Activated CD4-positive, alpha-beta T cell treated with anti-CD3 and anti-CD28 coated beads for 48 hours (primary cell): ENCODE results near the gene OLFML2B.
"Not testable (repeated sequence)": the region's sequence is repeated elsewhere in the genome, so short reads cannot be mapped to it uniquely, and the experiment has no call there.

Source experiments
- DNase-seq: peaks from one replicate; pipeline ENCODE4 v3.0.0-alpha.2; 2020

The OLFML2B gene

GRCh38 chr1:162023547-162024501 lies at the start of gene OLFML2B:
TSS of gene OLFML2B (minus strand) at chr1:162023869. CDS start at chr1:162023430, 439 bp downstream.
- DNase-seq: peak; percentile 63

GRCh38 chr1:162072740-162073139 lies 49.1 kb upstream of the OLFML2B start:
- DNase-seq: no peak

- no peak for DNase-seq
Observed at GRCh38 chr1:162070825-162071224, 47.2 kb upstream of the OLFML2B start.

GRCh38 chr1:162070094-162070748 lies 46.6 kb upstream of the OLFML2B start:
- peak; percentile 7 for DNase-seq

- DNase-seq: peak; percentile 84
Observed at GRCh38 chr1:162069334-162070093, 45.8 kb upstream of the OLFML2B start, which contains the start of gene NOS1AP. TSS of gene NOS1AP (plus strand) at chr1:162069691. CDS start at chr1:162070178, 487 bp downstream.

GRCh38 chr1:162068301-162068700 lies 44.6 kb upstream of the OLFML2B start:
- no peak for DNase-seq

GRCh38 chr1:162067466-162067865 lies 43.8 kb upstream of the OLFML2B start:
- no peak for DNase-seq

- not testable (repeated sequence) for DNase-seq
Observed at GRCh38 chr1:162066836-162067235, 43.2 kb upstream of the OLFML2B start.

- DNase-seq: no peak
Observed at GRCh38 chr1:162065016-162065415, 41.3 kb upstream of the OLFML2B start.

- DNase-seq: no peak
Observed at GRCh38 chr1:162062542-162063015, 38.9 kb upstream of the OLFML2B start.

GRCh38 chr1:162060314-162060713 lies 36.6 kb upstream of the OLFML2B start:
- DNase-seq: no peak

GRCh38 chr1:162059721-162060120 lies 36.1 kb upstream of the OLFML2B start:
- DNase-seq: no peak

GRCh38 chr1:162056579-162056978 lies 32.9 kb upstream of the OLFML2B start:
- no peak for DNase-seq

- DNase-seq: peak; percentile 59
Observed at GRCh38 chr1:162056043-162056442, 32.4 kb upstream of the OLFML2B start.

- peak; percentile 16 for DNase-seq
Observed at GRCh38 chr1:162055062-162055461, 31.4 kb upstream of the OLFML2B start.

- not testable (repeated sequence) for DNase-seq
Observed at GRCh38 chr1:162053949-162054348, 30.3 kb upstream of the OLFML2B start.

GRCh38 chr1:162046921-162047320 lies 23.3 kb upstream of the OLFML2B start:
- no peak for DNase-seq

GRCh38 chr1:162042361-162042760 lies 18.7 kb upstream of the OLFML2B start:
- no peak for DNase-seq

GRCh38 chr1:162040657-162041056 lies 17.0 kb upstream of the OLFML2B start:
- no peak for DNase-seq

- DNase-seq: no peak
Observed at GRCh38 chr1:162040001-162040400, 16.3 kb upstream of the OLFML2B start.

GRCh38 chr1:162038624-162039023 lies 15.0 kb upstream of the OLFML2B start:
- no peak for DNase-seq

GRCh38 chr1:162036163-162036562 lies 12.5 kb upstream of the OLFML2B start:
- DNase-seq: no peak

GRCh38 chr1:162035241-162035640 lies 11.6 kb upstream of the OLFML2B start:
- peak; percentile 18 for DNase-seq
